Ascending aorta (tissue), 2 donors: ENCODE data around the gene NKAPL. TPM values are rescaled to one million over a fixed set of nuclear protein-coding genes. Genes with fewer than 3 reads are reported as not detected.

Experiments
- DNase-seq, 2 donors: peaks; one replicate each; pipeline ENCODE4 v3.0.0-alpha.2; 2019; ENCODE audit warnings: low spot score in 2 of 2
- H3K27ac ChIP-seq, 2 donors: fragments of 200-600 bp; sonication (generic); one replicate each; pipeline ENCODE4 v1.5.1; 2016 to 2017; ENCODE audit warnings: mild to moderate bottlenecking in 1 of 2
- H3K27me3 ChIP-seq: fragments of 200-600 bp; sonication (generic); one replicate; pipeline ENCODE4 v1.5.1; 2017
- H3K36me3 ChIP-seq, 2 donors: fragments of 200-600 bp; sonication (generic); one replicate each; pipeline ENCODE4 v1.5.1; 2016
- H3K4me1 ChIP-seq, 2 donors: fragments of 200-600 bp; sonication (generic); one replicate each; pipeline ENCODE4 v1.5.1; 2016 to 2017; ENCODE audit warnings: mild to moderate bottlenecking in 1 of 2
- H3K4me3 ChIP-seq, 2 donors: fragments of 200-600 bp; sonication (generic); one replicate each; pipeline ENCODE4 v1.5.1; 2016 to 2017; ENCODE audit warnings: mild to moderate bottlenecking in 1 of 2
- H3K9me3 ChIP-seq, 2 donors: fragments of 200-600 bp; sonication (generic); one replicate each; pipeline ENCODE4 v1.5.1; 2016
- intact Hi-C: fragments of 100-400 bp; cut with DNase I; formaldehyde crosslinking; loops from one replicate; pipeline ENCODE4 v1.15.1; 2023
- total RNA-seq: library from RNA; depleted of rRNA; stranded (reverse); fragments of >200 nt; gene quantifications from one replicate; pipeline ENCODE4 v1.1.0, GENCODE V29; 2016
- TF ChIP-seq, protein P1 (sequence below), 3 experiments: fragments of 200-600 bp in 2 of 3; fragments of 450-650 bp in 1 of 3; sonication (generic) in 2 of 3; IDR thresholded peaks; one replicate each; pipeline ENCODE4 v1.5.1; 2016 to 2019; ENCODE audit warnings: antibody characterized with exemption in 3 of 3, mild to moderate bottlenecking in 1 of 3, moderate library complexity in 1 of 3

Gene NKAPL
- total RNA-seq, 1 donor from 2014 or later: not detected

DNA sequence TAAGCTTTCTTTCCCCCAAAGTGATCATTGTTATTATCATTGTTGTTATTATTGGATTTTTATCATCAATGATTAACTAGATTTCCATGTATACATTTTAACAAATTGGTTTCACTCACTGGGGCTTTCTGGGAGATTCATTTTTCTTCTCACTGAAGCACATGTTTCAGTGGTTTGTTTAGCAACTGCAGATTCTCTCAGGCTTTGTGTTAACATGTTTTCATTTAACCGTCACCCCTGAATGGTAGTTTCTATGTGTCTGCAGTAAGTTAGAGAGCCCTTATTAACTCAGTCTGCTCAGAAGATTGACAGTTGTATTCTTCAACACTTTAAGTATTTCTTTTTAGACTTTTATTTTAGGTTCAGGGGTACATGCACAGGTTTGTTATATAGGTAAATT, 19.5 kb upstream of the NKAPL start:
- intact Hi-C loops: no loop called here
- no peak for DNase-seq
- no peak overlapping the region for H3K4me3 ChIP-seq
- H3K4me1 ChIP-seq: no peaks in the 10 kb centered on the region
- H3K27me3 ChIP-seq: no peaks in the 10 kb centered on the region
- H3K36me3 ChIP-seq: peaks cover 7 to 8% of the 10 kb centered on the region in 2 donors
- TF ChIP-seq, protein P1, sequence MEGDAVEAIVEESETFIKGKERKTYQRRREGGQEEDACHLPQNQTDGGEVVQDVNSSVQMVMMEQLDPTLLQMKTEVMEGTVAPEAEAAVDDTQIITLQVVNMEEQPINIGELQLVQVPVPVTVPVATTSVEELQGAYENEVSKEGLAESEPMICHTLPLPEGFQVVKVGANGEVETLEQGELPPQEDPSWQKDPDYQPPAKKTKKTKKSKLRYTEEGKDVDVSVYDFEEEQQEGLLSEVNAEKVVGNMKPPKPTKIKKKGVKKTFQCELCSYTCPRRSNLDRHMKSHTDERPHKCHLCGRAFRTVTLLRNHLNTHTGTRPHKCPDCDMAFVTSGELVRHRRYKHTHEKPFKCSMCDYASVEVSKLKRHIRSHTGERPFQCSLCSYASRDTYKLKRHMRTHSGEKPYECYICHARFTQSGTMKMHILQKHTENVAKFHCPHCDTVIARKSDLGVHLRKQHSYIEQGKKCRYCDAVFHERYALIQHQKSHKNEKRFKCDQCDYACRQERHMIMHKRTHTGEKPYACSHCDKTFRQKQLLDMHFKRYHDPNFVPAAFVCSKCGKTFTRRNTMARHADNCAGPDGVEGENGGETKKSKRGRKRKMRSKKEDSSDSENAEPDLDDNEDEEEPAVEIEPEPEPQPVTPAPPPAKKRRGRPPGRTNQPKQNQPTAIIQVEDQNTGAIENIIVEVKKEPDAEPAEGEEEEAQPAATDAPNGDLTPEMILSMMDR (IDR thresholded peaks at IDR 0.05): no peak
- no peak overlapping the region for H3K27ac ChIP-seq
- no peaks in the 10 kb centered on the region for H3K9me3 ChIP-seq

DNA sequence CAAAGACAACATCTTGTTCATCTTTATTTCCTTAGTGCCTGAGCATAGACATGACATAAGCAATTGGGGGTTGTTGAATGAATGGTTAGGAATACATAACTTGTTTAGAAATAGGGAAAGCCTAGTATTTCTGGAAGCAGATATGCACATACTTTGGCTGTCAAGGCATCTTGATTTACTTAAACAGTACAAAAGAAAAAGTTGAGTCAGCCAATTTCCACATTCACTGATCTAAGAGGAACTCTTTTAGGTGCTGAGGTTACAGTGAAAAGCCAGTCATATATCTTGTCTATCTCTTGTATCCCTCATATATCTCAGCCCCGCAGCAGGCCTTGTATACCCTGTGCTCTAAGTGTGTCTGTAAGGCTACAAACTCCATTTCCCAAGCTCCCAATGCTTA, 18.6 kb upstream of the NKAPL start:
- no peak for DNase-seq
- Histone ChIP-seq H3K4me1 (no peaks in the 10 kb centered on the region), H3K4me3 (no peak overlapping the region), H3K27me3 (no peaks in the 10 kb centered on the region), H3K27ac (no peak overlapping the region), H3K36me3 (peaks cover 14 to 16% of the 10 kb centered on the region in 2 donors), H3K9me3 (no peaks in the 10 kb centered on the region)
- TF ChIP-seq, protein P1 (IDR thresholded peaks at IDR 0.05): no peak
- intact Hi-C loops: no loop called here

DNA sequence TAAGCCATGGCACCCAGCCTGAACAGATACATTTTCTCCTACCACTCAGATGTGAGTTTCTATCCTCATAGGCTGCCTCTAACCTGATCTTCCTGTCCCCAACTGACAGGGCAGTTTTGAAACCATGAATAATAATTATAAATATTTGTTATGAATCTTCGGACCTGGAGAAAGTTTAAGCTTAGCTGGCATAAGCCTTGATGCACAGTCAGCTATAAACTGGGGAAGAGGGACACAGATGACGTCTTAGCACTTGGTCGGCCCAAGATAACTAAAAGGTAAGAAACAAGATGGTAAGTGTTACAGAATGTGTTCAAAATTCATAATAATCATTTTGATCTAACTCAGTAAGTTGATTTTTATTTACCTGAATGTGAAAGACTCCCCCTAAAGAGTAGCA, 15.2 kb upstream of the NKAPL start:
- Histone ChIP-seq H3K4me1 (no peaks in the 10 kb centered on the region), H3K27ac (no peak overlapping the region), H3K27me3 (no peaks in the 10 kb centered on the region), H3K9me3 (no peaks in the 10 kb centered on the region), H3K4me3 (no peak overlapping the region), H3K36me3 (peaks cover 36 to 45% of the 10 kb centered on the region in 2 donors)
- no peak for DNase-seq
- intact Hi-C loops: no loop called here
- TF ChIP-seq, protein P1 (IDR thresholded peaks at IDR 0.05): no peak

DNA sequence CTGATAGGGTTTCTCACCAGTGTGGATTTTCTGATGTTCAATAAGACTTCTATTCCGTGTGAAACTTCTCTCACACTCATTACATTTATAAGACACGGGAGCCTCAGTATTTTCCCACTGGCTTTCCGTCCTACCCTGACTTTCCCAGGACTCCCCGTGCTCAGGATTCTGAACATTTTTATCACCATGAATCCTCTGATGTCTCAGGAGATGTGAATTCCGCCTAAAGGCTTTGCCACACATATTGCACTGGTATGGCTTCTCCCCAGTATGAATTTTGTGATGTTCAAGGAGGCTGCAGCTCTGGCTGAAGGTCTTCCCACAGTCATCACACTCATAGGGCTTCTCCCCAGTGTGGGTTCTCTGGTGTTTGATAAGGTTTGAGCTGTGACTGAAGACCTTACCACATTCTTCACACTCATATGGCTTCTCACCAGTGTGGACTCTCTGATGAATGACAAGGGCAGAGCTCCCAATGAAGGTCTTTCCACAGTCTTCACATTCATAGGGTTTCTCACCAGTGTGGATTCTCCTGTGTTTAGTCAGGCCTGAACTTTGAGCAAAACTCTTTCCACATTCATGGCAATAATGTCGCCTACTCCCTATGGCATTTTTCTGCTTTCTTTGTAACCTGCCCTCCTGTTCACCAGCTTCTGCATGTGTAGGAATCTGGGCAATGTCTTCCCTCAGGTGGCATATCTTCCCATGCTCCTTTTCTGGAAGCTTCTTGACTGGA, 13.7 kb upstream of the NKAPL start:
- intact Hi-C loops: no loop called here
- H3K4me3 ChIP-seq: no peak overlapping the region
- no peak overlapping the region for H3K27ac ChIP-seq
- TF ChIP-seq, protein P1 (IDR thresholded peaks at IDR 0.05): no peak
- peaks cover 36 to 45% of the 10 kb centered on the region in 2 donors for H3K36me3 ChIP-seq
- DNase-seq: no peak
- H3K9me3 ChIP-seq: no peaks in the 10 kb centered on the region
- H3K4me1 ChIP-seq: no peaks in the 10 kb centered on the region
- H3K27me3 ChIP-seq: no peaks in the 10 kb centered on the region

DNA sequence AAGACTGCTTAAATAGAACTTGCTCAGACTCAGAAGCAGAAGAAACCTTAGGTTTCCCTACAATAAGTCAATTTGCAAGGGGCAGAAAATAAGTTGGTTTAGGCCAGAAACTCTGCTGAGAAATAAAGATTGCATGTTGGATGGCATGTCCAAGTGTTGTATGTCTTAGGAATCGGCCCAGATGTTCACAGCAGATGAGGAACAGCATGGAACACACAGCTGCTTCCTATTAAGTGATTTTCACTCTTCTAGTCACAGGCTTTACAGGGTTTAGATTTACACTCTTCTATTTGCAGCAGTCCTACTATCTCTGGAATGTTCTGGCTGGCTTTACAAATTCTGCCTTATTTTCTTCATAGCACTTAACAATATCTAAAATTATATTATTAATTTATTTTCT, 10.2 kb upstream of the NKAPL start:
- intact Hi-C loops: no loop called here
- Histone ChIP-seq H3K4me3 (no peak overlapping the region), H3K9me3 (no peaks in the 10 kb centered on the region), H3K36me3 (peaks cover 34 to 43% of the 10 kb centered on the region in 2 donors), H3K27me3 (no peaks in the 10 kb centered on the region), H3K27ac (no peak overlapping the region), H3K4me1 (peaks cover 3 to 13% of the 10 kb centered on the region in 2 donors)
- TF ChIP-seq, protein P1 (IDR thresholded peaks at IDR 0.05): no peak
- no peak for DNase-seq
